IPS-NIHi11 (cell line): Measurements from ENCODE around the gene SERPINF2.
"Not testable (repeated sequence)": the region's sequence is repeated elsewhere in the genome, so short reads cannot be mapped to it uniquely, and the experiment has no call there.

Source experiments
- DNase-seq: peaks from one replicate; pipeline ENCODE4 v3.0.0; 2012; ENCODE audit warnings: mixed read lengths, low spot score

The SERPINF2 gene

GRCh38 chr17:1789936-1790335 is 47.3 kb downstream of the SERPINF2 start:
- no peak for DNase-seq

DNA sequence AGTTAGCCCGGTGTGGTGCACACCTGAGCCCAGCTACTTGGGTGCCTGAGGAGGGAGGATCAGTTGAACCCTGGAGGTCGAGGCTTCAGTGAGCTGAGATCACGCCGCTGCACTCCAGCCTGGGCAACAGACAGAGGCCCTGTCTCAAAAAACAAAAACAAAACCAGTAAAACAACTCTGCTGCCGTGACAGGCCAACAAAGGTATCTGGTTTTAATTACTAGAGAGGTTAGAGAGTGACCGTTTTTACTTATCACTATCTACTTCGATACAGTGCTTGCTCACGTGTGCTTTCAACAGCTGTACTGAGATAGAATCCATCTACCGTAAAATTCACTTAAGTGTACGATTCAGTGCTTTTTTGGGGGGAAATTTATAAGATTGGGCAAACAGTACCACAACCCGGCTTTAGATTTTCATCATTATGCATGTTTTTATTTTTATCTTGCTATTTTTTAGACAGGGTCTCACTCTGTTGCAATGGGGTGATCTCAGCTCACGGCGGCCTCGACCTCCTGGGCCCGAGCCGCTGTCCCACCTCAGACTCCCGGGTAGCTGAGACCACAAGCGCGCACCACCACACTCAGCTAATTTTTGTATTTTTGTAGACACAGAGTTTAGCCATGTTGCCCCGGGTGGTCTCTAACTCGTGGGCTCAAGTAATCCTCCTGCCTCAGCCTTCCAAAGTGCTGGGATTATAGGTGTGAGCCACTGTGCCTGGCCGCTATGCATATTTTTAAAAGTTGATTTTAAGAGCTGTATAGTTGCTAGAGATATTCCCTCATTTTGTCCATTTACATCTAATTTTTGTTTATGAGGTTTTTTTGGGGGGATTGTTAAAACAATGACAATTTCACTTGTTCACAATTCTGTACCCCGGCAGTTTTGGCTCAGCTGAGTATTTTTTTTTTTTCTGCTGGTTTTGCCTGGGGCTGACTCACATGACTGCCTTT is 50.1 kb downstream of the SERPINF2 start:
- DNase-seq: no peak

DNA sequence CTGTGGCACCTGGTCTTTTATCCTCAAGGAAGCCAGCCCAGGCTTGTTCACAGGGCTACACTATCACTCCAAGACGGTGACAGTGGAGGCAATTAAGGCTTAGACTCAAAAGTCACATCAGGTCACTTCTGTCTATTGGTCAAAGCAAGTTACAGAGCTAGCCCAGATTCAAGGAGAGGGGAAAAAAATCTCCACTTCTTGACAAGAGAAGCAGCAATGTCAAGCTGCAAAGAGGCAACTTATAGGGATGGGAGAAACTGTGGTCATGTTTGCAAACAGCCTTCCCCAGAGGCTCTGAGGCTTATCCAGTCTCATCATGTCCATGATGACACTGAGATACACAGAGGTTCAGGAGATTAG is 50.8 kb downstream of the SERPINF2 start:
- no peak for DNase-seq

DNA sequence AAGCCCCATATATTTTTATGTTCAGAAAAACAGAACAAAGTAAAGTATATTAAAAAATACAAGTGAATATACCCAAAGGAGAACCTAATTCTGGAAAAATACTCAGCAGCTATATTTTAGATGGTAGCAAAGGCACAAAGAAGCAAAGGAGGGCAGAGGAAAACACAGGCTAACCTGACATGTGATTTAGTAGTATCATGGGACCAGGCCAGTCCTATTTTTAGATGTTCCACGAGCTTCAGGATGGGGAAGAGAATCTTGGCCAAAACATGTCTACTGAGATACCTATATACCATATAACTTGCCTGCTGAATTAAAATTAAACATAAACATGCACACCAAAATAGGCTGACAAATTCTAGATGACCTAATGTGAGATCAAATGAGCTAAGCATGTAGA is 54.1 kb downstream of the SERPINF2 start:
- DNase-seq: no peak

DNA sequence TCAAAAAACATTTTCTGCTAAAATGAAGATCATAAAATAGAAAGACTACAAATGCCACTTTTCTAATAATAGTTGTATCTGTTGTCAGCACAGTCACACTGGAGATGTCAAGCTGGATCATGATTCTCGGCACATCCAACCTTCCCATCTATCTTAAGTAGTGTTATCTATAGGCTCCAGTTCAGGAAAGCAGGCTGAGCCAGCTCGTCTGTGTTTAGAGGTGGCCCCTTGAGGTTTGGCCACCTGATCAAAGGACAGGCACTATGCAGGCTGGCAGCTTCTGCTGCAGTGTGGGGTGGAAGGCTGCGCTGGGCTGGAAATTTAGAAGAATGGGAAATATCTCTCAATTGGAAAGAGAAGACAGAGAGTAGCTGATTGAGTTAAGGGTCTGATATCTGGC is 54.7 kb downstream of the SERPINF2 start:
- DNase-seq: no peak

DNA sequence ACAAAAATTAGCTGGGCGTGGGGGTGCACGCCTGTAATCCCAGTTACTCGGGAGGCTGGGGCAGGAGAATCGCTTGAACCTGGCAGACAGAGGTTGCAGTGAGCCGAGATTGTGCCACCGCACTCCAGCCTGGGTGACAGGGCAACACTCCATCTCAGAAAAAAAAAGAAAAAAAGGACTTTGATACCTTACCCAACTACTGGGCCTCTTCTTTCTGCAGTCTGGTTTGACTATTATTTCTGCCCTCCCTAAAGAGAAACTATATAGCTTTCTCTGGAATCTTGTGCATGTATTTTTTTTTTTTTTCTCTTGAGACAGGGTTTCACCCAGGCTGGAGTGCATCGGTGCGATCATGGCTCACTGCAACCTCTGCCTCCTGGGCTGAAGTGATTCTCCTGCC is 55.2 kb downstream of the SERPINF2 start:
- not testable (repeated sequence) for DNase-seq

DNA sequence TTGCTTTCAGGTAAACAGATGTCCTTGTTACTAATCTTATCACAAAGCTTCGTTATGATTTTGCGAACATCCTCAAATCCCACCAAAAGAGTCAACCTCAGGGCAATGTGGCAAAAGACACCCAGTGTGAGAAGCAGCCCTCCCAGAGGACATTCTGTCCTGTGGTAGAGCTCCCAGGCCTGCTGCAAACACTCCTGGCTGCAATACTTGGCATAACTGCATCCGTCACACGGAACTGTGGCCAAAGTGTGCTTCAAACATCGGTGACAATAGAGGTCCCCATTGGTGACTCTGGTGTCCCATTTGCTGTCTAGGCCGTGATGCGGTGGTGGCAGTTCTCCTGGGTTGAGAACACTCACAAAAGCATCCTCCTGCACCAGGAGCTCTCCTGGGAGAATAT is 57.6 kb downstream of the SERPINF2 start:
- DNase-seq: no peak

DNA sequence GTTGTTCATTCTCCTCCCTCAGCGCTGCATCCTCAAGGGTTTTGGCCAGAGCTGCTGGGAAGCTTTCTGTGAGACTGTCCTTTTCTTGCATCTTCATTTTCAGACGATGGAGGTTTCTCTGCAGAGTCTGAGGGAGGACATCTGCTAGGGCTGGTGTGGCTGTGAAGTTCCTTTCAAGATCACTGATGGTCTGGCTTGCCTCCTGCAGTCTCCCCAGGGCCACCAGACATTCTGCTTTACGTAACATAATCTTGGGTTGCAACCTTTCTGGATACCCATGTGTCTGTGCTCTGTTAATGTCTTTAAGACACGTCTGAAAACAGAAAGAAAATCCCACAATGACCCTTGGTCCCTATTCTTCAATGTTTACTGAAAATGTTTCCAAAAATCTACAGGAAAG is 58.0 kb downstream of the SERPINF2 start:
- DNase-seq: no peak

- no peak for DNase-seq
Measured at GRCh38 chr17:1802429-1802828, 59.8 kb downstream of the SERPINF2 start.

GRCh38 chr17:1803280-1803679 is 60.6 kb downstream of the SERPINF2 start:
- no peak for DNase-seq
